Osteoblast (primary cell): ENCODE measurements around the gene P2RX4. TPM values are rescaled to one million over a fixed set of nuclear protein-coding genes. Genes with fewer than 3 reads are reported as not detected.

Experiments
- DNase-seq: peaks from one replicate; pipeline ENCODE4 v3.0.0; 2011; ENCODE audit warnings: low spot score, mixed read lengths; ENCODE audit not compliant: insufficient read length; ENCODE audit errors: missing footprints
- H2AFZ ChIP-seq: 2 replicates; pipeline ENCODE4 v1.6.0; 2011; ENCODE audit warnings: mild to moderate bottlenecking, low read length
- H3K27ac ChIP-seq: 2 replicates; pipeline ENCODE4 v1.5.1; 2011; ENCODE audit warnings: mild to moderate bottlenecking, low read depth, low read length, moderate library complexity
- H3K27me3 ChIP-seq: 2 replicates; pipeline ENCODE4 v1.6.0; 2012; ENCODE audit warnings: mild to moderate bottlenecking, control low read depth, inconsistent platforms, low read length, moderate library complexity; ENCODE audit not compliant: insufficient read depth
- H3K36me3 ChIP-seq: 2 replicates; pipeline ENCODE4 v1.5.1; 2011; ENCODE audit warnings: mild to moderate bottlenecking, low read length, control low read depth, moderate library complexity; ENCODE audit not compliant: insufficient read depth
- H3K4me1 ChIP-seq: 2 replicates; pipeline ENCODE4 v1.5.1; 2011; ENCODE audit warnings: mild to moderate bottlenecking, low read length, control low read depth, moderate library complexity; ENCODE audit not compliant: insufficient read depth
- H3K4me2 ChIP-seq: 2 replicates; pipeline ENCODE4 v1.6.0; 2011; ENCODE audit warnings: mild to moderate bottlenecking, low read length; ENCODE audit not compliant: insufficient read depth
- H3K4me3 ChIP-seq: fragments of 200-600 bp; sonication (generic); 3 replicates; pipeline ENCODE4 v1.5.1; 2012; ENCODE audit warnings: mild to moderate bottlenecking, low read length, inconsistent platforms; ENCODE audit not compliant: insufficient read depth
- H3K79me2 ChIP-seq: 2 replicates; pipeline ENCODE4 v1.6.0; 2012; ENCODE audit warnings: mild to moderate bottlenecking, low read length, control low read depth, inconsistent platforms; ENCODE audit not compliant: insufficient read depth
- H3K9me3 ChIP-seq: 2 replicates; pipeline ENCODE4 v1.5.1; 2011; ENCODE audit warnings: low read depth, low read length, control low read depth
- H4K20me1 ChIP-seq: 2 replicates; pipeline ENCODE4 v1.6.0; 2012; ENCODE audit warnings: mild to moderate bottlenecking, low read length, control low read depth; ENCODE audit not compliant: insufficient read depth
- total RNA-seq: library from RNA; depleted of rRNA; stranded (reverse); fragments of >200 nt; gene quantifications from 2 replicates; pipeline ENCODE4 v1.2.3, GENCODE V29; 2012
- TF ChIP-seq, protein P1 (sequence below): IDR thresholded peaks from 2 replicates; pipeline ENCODE4 v1.5.1; 2011; ENCODE audit warnings: mild to moderate bottlenecking, low read depth, low read length, moderate library complexity; ENCODE audit errors: extremely low read depth

P2RX4 gene
- total RNA-seq, 1 donor, result 23.5 TPM

DNA sequence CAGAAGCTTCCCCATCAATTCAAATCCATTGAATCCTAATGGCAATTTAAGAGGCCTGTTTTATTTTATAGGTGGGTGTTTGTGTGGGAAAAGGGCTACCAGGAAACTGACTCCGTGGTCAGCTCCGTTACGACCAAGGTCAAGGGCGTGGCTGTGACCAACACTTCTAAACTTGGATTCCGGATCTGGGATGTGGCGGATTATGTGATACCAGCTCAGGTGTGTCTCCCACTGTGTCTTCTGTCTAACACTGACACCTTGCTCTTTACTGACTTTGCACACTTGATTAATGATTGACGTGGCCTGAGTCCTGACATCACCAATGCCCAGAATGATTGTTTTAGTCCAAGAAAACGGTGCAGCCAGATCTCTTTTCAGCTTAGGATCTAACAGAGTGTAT lies 7.1 kb downstream of the P2RX4 start:
- Histone ChIP-seq H3K4me3 (no peak overlapping the region), H4K20me1 (no peaks in the 10 kb centered on the region), H3K4me1 (peaks cover 13% of the 10 kb centered on the region), H2AFZ (no peak overlapping the region), H3K36me3 (no peaks in the 10 kb centered on the region), H3K79me2 (no peaks in the 10 kb centered on the region), H3K4me2 (no peak overlapping the region), H3K27me3 (no peaks in the 10 kb centered on the region), H3K9me3 (no peaks in the 10 kb centered on the region), H3K27ac (no peak overlapping the region)
- no peak for DNase-seq
- TF ChIP-seq, protein P1, sequence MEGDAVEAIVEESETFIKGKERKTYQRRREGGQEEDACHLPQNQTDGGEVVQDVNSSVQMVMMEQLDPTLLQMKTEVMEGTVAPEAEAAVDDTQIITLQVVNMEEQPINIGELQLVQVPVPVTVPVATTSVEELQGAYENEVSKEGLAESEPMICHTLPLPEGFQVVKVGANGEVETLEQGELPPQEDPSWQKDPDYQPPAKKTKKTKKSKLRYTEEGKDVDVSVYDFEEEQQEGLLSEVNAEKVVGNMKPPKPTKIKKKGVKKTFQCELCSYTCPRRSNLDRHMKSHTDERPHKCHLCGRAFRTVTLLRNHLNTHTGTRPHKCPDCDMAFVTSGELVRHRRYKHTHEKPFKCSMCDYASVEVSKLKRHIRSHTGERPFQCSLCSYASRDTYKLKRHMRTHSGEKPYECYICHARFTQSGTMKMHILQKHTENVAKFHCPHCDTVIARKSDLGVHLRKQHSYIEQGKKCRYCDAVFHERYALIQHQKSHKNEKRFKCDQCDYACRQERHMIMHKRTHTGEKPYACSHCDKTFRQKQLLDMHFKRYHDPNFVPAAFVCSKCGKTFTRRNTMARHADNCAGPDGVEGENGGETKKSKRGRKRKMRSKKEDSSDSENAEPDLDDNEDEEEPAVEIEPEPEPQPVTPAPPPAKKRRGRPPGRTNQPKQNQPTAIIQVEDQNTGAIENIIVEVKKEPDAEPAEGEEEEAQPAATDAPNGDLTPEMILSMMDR, result no peak

DNA sequence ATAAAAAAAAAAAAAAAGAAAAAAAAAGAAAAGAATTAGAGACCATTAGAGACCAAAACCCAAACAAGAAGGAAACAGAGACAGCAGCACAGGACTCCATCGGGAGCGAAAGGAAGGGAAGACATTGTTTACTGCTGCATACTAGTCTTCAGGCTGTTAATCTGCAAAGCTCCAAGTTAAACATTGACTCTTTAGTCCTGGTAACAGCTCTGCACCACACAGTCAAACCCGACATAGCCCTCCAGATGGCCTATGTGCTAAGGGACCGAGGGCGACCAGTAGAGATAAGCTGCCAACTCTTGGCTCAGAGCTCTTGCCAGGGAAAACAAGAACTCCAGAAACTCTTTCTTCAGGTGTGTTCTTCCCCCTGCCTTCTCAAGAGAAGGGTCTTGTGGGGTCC lies 7.8 kb downstream of the P2RX4 start:
- no peak overlapping the region for H3K4me3 ChIP-seq
- H3K36me3 ChIP-seq, result no peaks in the 10 kb centered on the region
- peaks cover 13% of the 10 kb centered on the region for H3K4me1 ChIP-seq
- TF ChIP-seq, protein P1, result no peak
- no peak overlapping the region for H3K4me2 ChIP-seq
- no peaks in the 10 kb centered on the region for H3K27me3 ChIP-seq
- no peak overlapping the region for H3K27ac ChIP-seq
- DNase-seq, result no peak
- no peaks in the 10 kb centered on the region for H3K79me2 ChIP-seq
- no peak overlapping the region for H2AFZ ChIP-seq
- H4K20me1 ChIP-seq, result no peaks in the 10 kb centered on the region
- H3K9me3 ChIP-seq, result no peaks in the 10 kb centered on the region

GRCh38 chr12:121218588-121219352 lies 8.8 kb downstream of the P2RX4 start:
- peak; percentile 50 for DNase-seq
- H3K27me3 ChIP-seq, result no peaks in the 10 kb centered on the region
- no peaks in the 10 kb centered on the region for H3K36me3 ChIP-seq
- no peak overlapping the region for H3K4me2 ChIP-seq
- no peaks in the 10 kb centered on the region for H4K20me1 ChIP-seq
- no peak overlapping the region for H3K27ac ChIP-seq
- H3K9me3 ChIP-seq, result no peaks in the 10 kb centered on the region
- no peaks in the 10 kb centered on the region for H3K79me2 ChIP-seq
- TF ChIP-seq, protein P1, result no peak
- H3K4me1 ChIP-seq, result peaks cover 13% of the 10 kb centered on the region
- H2AFZ ChIP-seq, result no peak overlapping the region
- no peak overlapping the region for H3K4me3 ChIP-seq

GRCh38 chr12:121219353-121219986 lies 9.5 kb downstream of the P2RX4 start:
- TF ChIP-seq, protein P1, result no peak
- Histone ChIP-seq H3K79me2 (no peaks in the 10 kb centered on the region), H3K4me1 (peaks cover 9% of the 10 kb centered on the region), H3K36me3 (no peaks in the 10 kb centered on the region), H4K20me1 (no peaks in the 10 kb centered on the region), H3K9me3 (no peaks in the 10 kb centered on the region), H3K27me3 (no peaks in the 10 kb centered on the region), H3K27ac (no peak overlapping the region), H3K4me3 (no peak overlapping the region), H3K4me2 (no peak overlapping the region), H2AFZ (no peak overlapping the region)
- no peak for DNase-seq
